GM12878 (cell line): Measurements from ENCODE around the gene GNAQ. TPM values are rescaled to one million over a fixed set of nuclear protein-coding genes. Genes with fewer than 3 reads are reported as not detected.

Experiments used
- ATAC-seq: fragments of 200-7000 bp; cut with Tn5 transposase; 3 replicates; pipeline ENCODE4 v1.9.1; 2020; ENCODE audit warnings: mild to moderate bottlenecking, moderate library complexity
- BruUV-seq: library from RNA; stranded (reverse); fragments of 400-500 nt; replicated peaks from 2 replicates; lab custom pipeline; 2021; lab: Mats Ljungman, UMichigan
- CTCF ChIA-PET: fragments of 300-600 bp; sonication (Branson Sonifier 250); formaldehyde crosslinking; extraction: SDS; loops from one replicate; lab custom pipeline; 2021; ENCODE audit warnings: inconsistent platforms; lab: Yijun Ruan, JAX
- POLR2A ChIA-PET: fragments of 350-600 bp; formaldehyde crosslinking; extraction: SDS; loops from one replicate; lab custom pipeline; 2021; ENCODE audit warnings: inconsistent platforms; lab: Charles Lee
- RAD21 ChIA-PET: fragments of 300-600 bp; sonication (Branson Sonifier 250); formaldehyde crosslinking; loops from one replicate; lab custom pipeline; 2023; ENCODE audit warnings: antibody characterized with exemption; ENCODE audit not compliant: unreplicated experiment; lab: Charles Lee
- SMC1A ChIA-PET: fragments of 300-600 bp; sonication (Branson Sonifier 250); formaldehyde crosslinking; loops from one replicate; lab custom pipeline; 2023; ENCODE audit not compliant: unreplicated experiment, uncharacterized antibody; lab: Charles Lee
- DNase-seq: peaks from one replicate; pipeline ENCODE4 v3.0.0-alpha.2; 2011; ENCODE audit warnings: low read depth, low spot score
- FAIRE-seq: peaks from 3 replicates; lab custom pipeline; 2011; peaks lifted over from hg19 to GRCh38; lab: Jason Lieb, UNC
- H2AFZ ChIP-seq: 2 replicates; pipeline ENCODE4 v1.6.0; 2011; ENCODE audit warnings: low read depth, low read length, control low read depth; ENCODE audit not compliant: control insufficient read depth
- H3K27ac ChIP-seq: 2 replicates; pipeline ENCODE4 v1.5.1; 2011; ENCODE audit warnings: control low read depth; ENCODE audit not compliant: control insufficient read depth, insufficient read depth
- H3K27me3 ChIP-seq, 2 experiments: replicated peaks in 1 of 2; 2 replicates each; pipeline versions ENCODE4 v1.6.0 to v1.6.1; 2011; ENCODE audit warnings: low read length in 1 of 2; ENCODE audit not compliant: control insufficient read depth in 2 of 2, insufficient read depth in 2 of 2
- H3K36me3 ChIP-seq, 2 experiments: 2 replicates each; pipeline ENCODE4 v1.5.1; 2011; ENCODE audit warnings: low read length in 1 of 2; ENCODE audit not compliant: control insufficient read depth in 2 of 2, insufficient read depth in 2 of 2
- H3K4me1 ChIP-seq: 2 replicates; pipeline ENCODE4 v1.6.1; 2011; ENCODE audit warnings: mild to moderate bottlenecking, low read length, moderate library complexity, mixed read lengths; ENCODE audit not compliant: control insufficient read depth, insufficient read depth
- H3K4me2 ChIP-seq: 2 replicates; pipeline ENCODE4 v1.6.0; 2011; ENCODE audit warnings: control low read depth; ENCODE audit not compliant: control insufficient read depth, insufficient read depth
- H3K4me3 ChIP-seq: fragments of 200-600 bp; sonication (generic); 2 replicates; pipeline ENCODE4 v1.5.1; 2016
- H3K79me2 ChIP-seq: 2 replicates; pipeline ENCODE4 v1.6.0; 2011; ENCODE audit warnings: low read length; ENCODE audit not compliant: control insufficient read depth, insufficient read depth
- H3K9ac ChIP-seq: 2 replicates; pipeline ENCODE4 v1.8.0; 2011; ENCODE audit warnings: low read length, control low read depth, mixed read lengths; ENCODE audit not compliant: control insufficient read depth, insufficient read depth
- H3K9me3 ChIP-seq: replicated peaks from 3 replicates; pipeline ENCODE4 v1.5.1; 2011; ENCODE audit warnings: mild to moderate bottlenecking, low read length; ENCODE audit not compliant: control insufficient read depth, insufficient read depth
- H4K20me1 ChIP-seq: 2 replicates; pipeline ENCODE4 v1.6.0; 2011; ENCODE audit not compliant: control insufficient read depth, insufficient read depth
- ASH2L ChIP-seq: fragments of 300-600, 200-600 bp; sonication (generic); IDR thresholded peaks from 2 replicates; pipeline ENCODE4 v1.6.1; 2017; ENCODE audit warnings: low read depth, mild to moderate bottlenecking, borderline replicate concordance
- CHD2 ChIP-seq: IDR thresholded peaks from 2 replicates; pipeline ENCODE4 v1.6.1; 2011; ENCODE audit warnings: low read depth, low read length, improper control_type of control experiment, borderline replicate concordance
- CREB1 ChIP-seq: IDR thresholded peaks from 2 replicates; pipeline ENCODE4 v1.6.1; 2012; ENCODE audit warnings: low read depth, mild to moderate bottlenecking, inconsistent platforms
- E2F8 ChIP-seq: fragments of 450-650 bp; IDR thresholded peaks from 2 replicates; pipeline ENCODE4 v1.6.1; 2018; ENCODE audit warnings: mild to moderate bottlenecking, low read depth, moderate library complexity; ENCODE audit not compliant: partially characterized antibody
- EGR1 ChIP-seq, 2 experiments: IDR thresholded peaks; 1 replicate in 1 of 2; 2 replicates in 1 of 2; pipeline ENCODE4 v1.6.1; 2011 to 2012; ENCODE audit warnings: low read depth in 2 of 2, low read length in 2 of 2, borderline replicate concordance in 1 of 2, mild to moderate bottlenecking in 1 of 2, moderate library complexity in 1 of 2
- ESRRA ChIP-seq: IDR thresholded peaks from 2 replicates; pipeline ENCODE4 v1.6.1; 2012; ENCODE audit warnings: mild to moderate bottlenecking, low read length, improper control_type of control experiment
- HDGF ChIP-seq: fragments of 450-650 bp; IDR thresholded peaks from 2 replicates; pipeline ENCODE4 v1.6.1; 2016; ENCODE audit warnings: antibody characterized with exemption
- KLF5 ChIP-seq: fragments of 450-650 bp; IDR thresholded peaks from 2 replicates; pipeline ENCODE4 v1.6.1; 2014; ENCODE audit warnings: mild to moderate bottlenecking; ENCODE audit not compliant: partially characterized antibody
- PRDM15 ChIP-seq: fragments of 450-650 bp; formaldehyde crosslinking; IDR thresholded peaks from 2 replicates; pipeline ENCODE4 v1.4.0; 2020; ENCODE audit warnings: mild to moderate bottlenecking, moderate library complexity
- RAD21 ChIP-seq: IDR thresholded peaks from 2 replicates; pipeline ENCODE4 v1.6.1; 2011; ENCODE audit warnings: mild to moderate bottlenecking, low read depth, low read length, moderate library complexity; ENCODE audit not compliant: insufficient read depth
- RB1 ChIP-seq: fragments of 450-650 bp; formaldehyde crosslinking; IDR thresholded peaks from 2 replicates; pipeline ENCODE4 v1.6.1; 2017; ENCODE audit warnings: mild to moderate bottlenecking, borderline replicate concordance
- SMARCA5 ChIP-seq: fragments of 450-650 bp; IDR thresholded peaks from 2 replicates; pipeline ENCODE4 v1.6.1; 2017; ENCODE audit warnings: mild to moderate bottlenecking
- STAT1 ChIP-seq: fragments of 450-650 bp; conservative IDR thresholded peaks from 2 replicates; pipeline ENCODE4 v1.6.1; 2014; ENCODE audit warnings: antibody characterized with exemption, mild to moderate bottlenecking
- TAF1 ChIP-seq: IDR thresholded peaks from 2 replicates; pipeline ENCODE4 v1.6.1; 2011; ENCODE audit warnings: mild to moderate bottlenecking, low read depth, low read length, borderline replicate concordance
- TCF3 ChIP-seq: IDR thresholded peaks from 2 replicates; pipeline ENCODE4 v1.6.1; 2012; ENCODE audit warnings: low read depth, mild to moderate bottlenecking, low read length, borderline replicate concordance; ENCODE audit not compliant: insufficient read depth
- YY1 ChIP-seq: IDR thresholded peaks from 2 replicates; pipeline ENCODE4 v1.6.1; 2011; ENCODE audit warnings: low read depth, mild to moderate bottlenecking, low read length
- WGBS: methylation state at CpG from one replicate; pipeline ENCODE4 v1.1.6; 2016; ENCODE audit warnings: low lambda C conversion rate; ENCODE audit not compliant: insufficient replicate concordance, insufficient coverage; ENCODE audit errors: missing lambda C conversion rate; 5-methylcytosine and 5-hydroxymethylcytosine counted together
- in situ Hi-C: fragments of 300-500 bp; cut with MboI; formaldehyde crosslinking; loops from 9 replicates; pipeline ENCODE4 v1.14.3; 2018; ENCODE audit warnings: mixed read lengths
- intact Hi-C: fragments of 100-400 bp; cut with micrococcal nuclease; formaldehyde crosslinking; loops from one replicate; pipeline ENCODE4 v1.14.2; 2022; ENCODE audit not compliant: unreplicated experiment
- polyA plus RNA-seq, 11 experiments: library from polyadenylated mRNA; depleted of rRNA in 4 of 11; unstranded in 6 of 11; stranded (reverse) in 5 of 11; fragments of >200 nt; fragmentation: Nextera tagmentation in 4 of 11; fragmentation: Illumina TruSeq in 1 of 11; extraction: Ambion mirVana in 4 of 11; extraction: Trizol in 1 of 11; gene quantifications; 1 replicate in 1 of 11; 2 replicates in 10 of 11; pipeline versions ENCODE4 v1.2.1 to v1.2.3, GENCODE V29; 2011 to 2016; ENCODE audit warnings: inconsistent platforms in 2 of 11, missing spikeins in 2 of 11, low read depth in 1 of 11
- total RNA-seq, 4 experiments: library from RNA; depleted of rRNA in 3 of 4; stranded (reverse); fragments of >200 nt in 3 of 4; fragmentation: Illumina TruSeq in 1 of 4; extraction: Trizol in 1 of 4; gene quantifications; 2 replicates each; pipeline versions ENCODE4 v1.2.1 to v1.2.3, GENCODE V29; 2013 to 2021

The GNAQ gene
- total and polyA plus RNA-seq, 10 of the 15 experiments (the other 5 are each of a cell fraction or from before 2014, with no cell fraction given): 0.15 to 47.2 (median 0.49) TPM

DNA sequence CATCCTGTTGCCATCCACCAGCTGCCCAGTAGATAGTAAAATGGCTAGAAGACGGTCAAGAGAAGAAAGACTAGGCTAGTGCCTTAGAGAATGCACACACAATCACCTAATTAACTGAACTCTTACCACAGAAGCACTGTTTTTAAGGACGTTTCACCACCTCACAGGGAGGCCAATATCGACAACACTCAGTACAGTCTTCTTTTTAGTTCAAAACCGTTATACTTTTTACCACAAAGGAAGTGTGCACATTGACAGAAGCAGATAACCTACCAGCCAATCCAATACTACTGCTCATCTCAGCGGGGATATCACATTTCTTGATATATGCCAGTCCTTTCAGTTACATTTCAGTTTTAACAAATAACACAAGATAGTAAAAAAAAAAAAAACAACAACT, 122.3 kb downstream of the GNAQ start:
- H3K9me3 ChIP-seq: no peaks in the 10 kb centered on the region
- ATAC-seq (peak; percentile 71), FAIRE-seq (no peak), DNase-seq (no peak)
- H3K27me3 ChIP-seq: no peaks in the 10 kb centered on the region
- no peak overlapping the region for H3K9ac ChIP-seq
- H3K4me2 ChIP-seq: no peak overlapping the region
- H4K20me1 ChIP-seq: no peaks in the 10 kb centered on the region
- intact Hi-C loops (no loop called here), in situ Hi-C loops (no loop called here)
- CTCF ChIA-PET: interaction anchor here (0.6 to 4.9 kb wide), 4 partner anchors 12 to 132 kb away, joined by 3 to 44 read pairs (median 3); no protein-coding TSS in a partner anchor
- POLR2A ChIA-PET: interaction anchor here (1.1 to 1.2 kb wide), 3 partner anchors 11 to 43 kb away, joined by 3 read pairs; no protein-coding TSS in a partner anchor
- RAD21 ChIA-PET: interaction anchor here (1.4 kb wide), 1 partner anchor 10 kb away, joined by 3 read pairs; no protein-coding TSS in a partner anchor
- no peaks in the 10 kb centered on the region for H3K4me1 ChIP-seq
- SMC1A ChIA-PET: interaction anchor here (1.0 to 5.4 kb wide), 9 partner anchors 9 to 126 kb away, joined by 3 to 55 read pairs (median 3); no protein-coding TSS in a partner anchor
- no peak overlapping the region; the same call in 1 of the 2 replicates for H2AFZ ChIP-seq
- H3K36me3 ChIP-seq: no peaks in the 10 kb centered on the region
- 2% methylated on average over 5 of the region's 5 CpGs for whole genome bisulfite sequencing
- no TSS peak for BruUV-seq
- TF ChIP-seq CREB1: no peak
- no peak for TF ChIP-seq HDGF
- TF ChIP-seq SMARCA5: no peak
- TF ChIP-seq ASH2L: no peak
- TF ChIP-seq KLF5: no peak
- TF ChIP-seq TCF3: no peak
- no peak for TF ChIP-seq ESRRA
- TF ChIP-seq RAD21: no peak
- TF ChIP-seq TAF1: no peak
- no peak for TF ChIP-seq STAT1
- TF ChIP-seq PRDM15 (CRISPR knock-in tag): no peak
- TF ChIP-seq E2F8: no peak
- TF ChIP-seq EGR1 (IDR thresholded peaks at IDR 0.05; ENCODE audit: borderline replicate concordance in 1 of 2, low read depth in 2 of 2, low read length in 2 of 2): no peak
- TF ChIP-seq CHD2: no peak
- no peak for TF ChIP-seq YY1
- TF ChIP-seq RB1: no peak
- H3K27ac ChIP-seq: no peak overlapping the region
- no peaks in the 10 kb centered on the region for H3K79me2 ChIP-seq
- H3K4me3 ChIP-seq: no peak overlapping the region
